ENCODE results near the gene KCNQ4.

KCNQ4 gene

DNA sequence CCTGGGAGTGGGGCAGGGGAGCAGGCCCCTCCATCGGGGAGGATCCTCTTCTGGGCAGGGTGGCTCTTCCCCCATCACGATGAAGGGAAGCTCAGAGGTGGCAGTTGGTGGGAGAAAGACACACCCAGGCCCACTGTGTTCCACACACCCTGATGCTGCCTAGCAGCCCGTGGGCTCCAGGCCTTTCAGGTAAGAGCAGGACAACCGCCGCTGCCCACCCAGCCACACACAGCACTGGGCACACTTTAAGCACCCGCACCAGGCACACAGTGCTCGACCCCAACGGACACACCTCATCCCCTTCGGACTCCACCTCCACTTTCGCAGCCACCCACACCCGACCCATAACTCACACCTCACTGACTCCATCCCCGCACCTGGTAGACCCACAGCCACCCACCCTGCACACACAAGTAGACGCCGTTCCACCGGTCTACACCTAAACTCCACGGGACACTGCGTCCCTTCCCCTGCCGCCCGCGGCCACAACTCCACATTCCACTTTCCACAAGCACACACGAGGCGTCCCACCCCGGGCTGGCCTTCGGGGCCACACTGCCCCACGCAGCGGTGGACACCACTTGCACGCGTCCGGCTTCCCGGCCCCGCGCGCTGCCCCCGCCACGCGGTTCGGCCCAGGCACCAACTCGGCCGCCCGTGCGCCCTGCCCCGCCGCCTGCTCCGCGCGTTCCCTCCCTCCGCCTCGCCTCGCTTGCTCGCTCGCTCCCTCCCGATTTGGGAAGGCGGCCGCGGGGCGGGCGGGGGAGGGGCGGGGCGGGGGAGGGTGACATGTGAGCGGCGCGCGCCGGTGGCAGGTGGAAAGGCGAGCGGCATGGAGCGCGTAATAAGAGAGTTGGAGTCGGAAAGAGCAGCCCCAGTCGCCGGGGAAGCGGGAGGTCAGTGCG, at the start of gene KCNQ4:
TSS of gene KCNQ4 (plus strand) at position 787 of the 905 bp plus-strand sequence. CDS start 307 bp downstream, outside the sequence.
- peak; percentile 36 to 45 for DNase-seq

DNA sequence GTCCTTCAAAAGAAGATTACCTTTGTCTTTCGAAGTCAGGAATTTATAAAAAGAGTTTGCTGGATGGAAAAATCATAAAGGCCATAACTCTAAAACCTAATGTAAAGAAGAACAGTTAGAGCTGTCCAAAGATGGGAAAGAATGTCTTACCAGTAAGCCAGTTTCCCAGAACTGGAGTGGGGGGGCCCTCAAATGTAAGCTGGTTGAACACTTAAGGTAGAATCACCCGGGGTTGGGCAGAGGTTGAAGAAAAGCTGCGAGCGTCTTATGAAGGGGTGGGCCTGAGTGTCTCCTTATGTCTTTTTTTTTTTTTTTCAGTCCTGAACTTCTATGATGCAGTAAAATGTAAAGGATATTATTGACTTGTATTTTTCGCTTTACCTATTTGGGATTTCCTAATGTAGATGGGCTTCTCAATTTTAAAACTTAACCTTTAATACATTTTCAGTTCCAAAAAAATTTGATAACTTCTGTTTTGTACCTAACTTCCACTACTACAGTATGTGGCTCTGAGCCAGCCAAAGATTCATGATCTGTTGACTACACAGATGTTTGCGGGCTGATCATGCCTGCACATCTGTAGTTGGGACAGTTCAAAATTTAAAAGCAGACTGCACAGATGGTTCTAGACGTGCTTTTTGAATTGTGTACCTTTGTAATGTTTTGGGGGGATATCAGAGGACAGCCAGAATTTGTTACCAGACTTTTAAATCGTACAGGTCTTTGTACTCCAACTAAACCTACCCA, 48.5 kb upstream of the KCNQ4 start:
- no peak for DNase-seq

GRCh38 chr1:40736085-40736531, 47.5 kb upstream of the KCNQ4 start:
- no peak for DNase-seq

DNA sequence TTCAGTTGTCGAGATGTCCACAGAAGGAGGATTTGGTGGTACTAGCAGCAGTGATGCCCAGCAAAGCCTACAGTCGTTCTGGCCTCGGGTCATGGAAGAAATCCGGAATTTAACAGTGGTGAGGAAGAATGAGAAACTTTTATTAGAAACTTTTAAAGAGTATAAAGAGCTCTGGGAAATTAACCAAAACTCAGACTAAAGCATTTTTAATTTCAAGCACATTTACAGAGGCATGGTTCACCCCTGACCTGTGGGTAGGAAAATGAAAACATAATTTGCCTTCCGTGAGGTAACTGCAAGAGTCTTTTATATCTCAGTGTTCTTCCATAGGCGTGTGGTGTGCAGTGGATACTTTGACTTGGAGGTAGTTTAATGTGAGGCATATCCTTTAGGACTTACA, 44.8 kb upstream of the KCNQ4 start:
- no peak for DNase-seq

DNA sequence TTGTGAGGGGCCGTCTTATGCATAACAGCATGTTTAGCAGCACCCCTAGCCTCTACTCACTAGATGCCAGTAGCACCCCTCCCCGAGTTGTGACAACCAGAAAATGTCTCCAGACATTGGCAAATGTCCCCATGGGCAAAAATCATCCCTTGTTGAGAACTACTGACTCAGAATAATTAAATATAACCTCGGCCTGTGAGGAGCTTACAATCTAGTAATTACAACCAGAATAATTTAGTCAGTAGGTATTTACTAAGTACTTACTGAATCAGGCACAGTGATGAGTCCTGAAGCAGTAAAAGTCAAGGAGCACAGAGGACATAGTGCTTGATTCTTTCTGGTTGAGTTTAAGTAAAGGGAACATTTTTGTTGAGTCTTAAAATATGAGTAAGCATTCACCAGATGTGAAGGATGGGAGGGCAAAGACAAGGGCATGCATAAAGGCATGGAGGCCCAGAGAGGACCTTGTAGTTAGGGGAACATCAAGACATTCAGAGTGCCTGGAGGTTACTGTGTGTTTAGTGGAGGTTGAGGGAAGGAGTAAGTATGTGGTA, 44.1 kb upstream of the KCNQ4 start:
- DNase-seq = no peak

- DNase-seq = no peak
Observed at GRCh38 chr1:40740039-40740996, 43.3 kb upstream of the KCNQ4 start.

GRCh38 chr1:40740997-40741736, 42.4 kb upstream of the KCNQ4 start:
- no peak for DNase-seq

DNA sequence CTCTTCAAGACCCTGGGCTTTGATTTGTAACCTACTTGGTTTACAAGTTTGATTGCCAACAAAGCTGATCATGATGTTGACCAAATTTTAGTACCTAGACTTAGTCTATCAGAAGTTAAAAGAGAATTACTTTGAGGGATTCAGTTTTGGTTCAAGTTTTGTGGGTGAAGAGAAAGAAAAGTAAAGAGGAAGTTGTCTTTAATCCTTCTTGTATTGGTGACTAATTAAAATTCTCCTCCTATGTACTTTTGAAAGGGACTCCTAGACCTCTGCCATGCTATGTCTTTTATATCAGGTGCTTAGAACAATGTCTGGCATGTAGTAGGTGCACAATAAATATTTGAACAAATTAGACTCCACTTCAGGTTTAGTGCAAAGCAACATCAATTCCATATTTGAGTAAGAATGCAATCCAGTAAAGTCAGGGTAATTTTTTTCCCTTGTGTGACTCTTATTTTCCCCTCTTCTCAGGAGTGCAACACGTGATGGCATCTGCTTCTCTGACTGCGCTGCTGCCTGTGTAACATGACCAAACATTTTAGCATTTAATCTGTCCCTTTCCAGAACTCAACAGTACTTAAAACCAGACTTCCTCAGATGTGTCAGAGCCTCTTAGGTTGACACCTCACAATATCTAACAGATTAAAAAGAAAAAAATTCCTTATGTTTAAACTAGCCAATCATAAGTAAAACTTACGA, 41.1 kb upstream of the KCNQ4 start:
- no peak for DNase-seq

- DNase-seq = no peak
Observed at GRCh38 chr1:40743452-40743851, 40.1 kb upstream of the KCNQ4 start.

DNA sequence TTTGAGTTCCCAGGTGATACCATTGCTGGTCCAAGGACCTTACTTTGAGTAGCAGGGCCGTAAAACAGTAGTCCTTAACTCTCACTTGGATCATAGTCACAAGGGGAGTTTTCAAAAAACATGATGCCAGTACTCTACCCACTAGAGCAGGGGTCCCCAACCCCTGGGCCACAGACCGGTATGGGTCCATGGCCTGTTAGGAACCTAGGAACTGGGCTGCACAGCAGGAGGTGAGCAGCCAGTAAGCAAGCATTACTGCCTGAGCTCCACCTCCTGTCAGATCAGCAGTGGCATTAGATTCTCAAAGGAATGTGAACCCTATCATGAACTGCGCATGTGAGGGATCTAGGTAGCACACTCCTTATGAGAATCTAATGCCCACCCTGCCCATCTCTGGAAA, 39.7 kb upstream of the KCNQ4 start:
- no peak for DNase-seq

DNA sequence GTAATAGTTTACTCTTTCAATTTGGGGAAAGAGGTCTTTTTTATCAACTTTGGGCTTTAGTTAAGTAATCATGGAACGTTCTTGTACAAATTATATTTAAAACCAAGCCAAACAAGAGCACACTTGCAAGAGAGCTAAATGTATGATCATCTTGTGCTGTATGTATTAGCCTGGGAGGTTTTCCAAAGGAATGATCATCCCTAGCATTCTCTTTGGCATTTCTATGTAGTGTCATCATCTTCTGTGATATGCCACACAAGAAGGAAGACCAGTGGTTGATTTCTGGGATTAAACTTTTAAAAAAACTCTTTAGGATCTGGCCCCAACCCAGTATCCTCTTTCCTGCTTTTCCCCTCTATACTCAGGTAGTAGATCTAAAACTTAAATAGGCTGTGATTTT, 38.4 kb upstream of the KCNQ4 start:
- no peak for DNase-seq

DNA sequence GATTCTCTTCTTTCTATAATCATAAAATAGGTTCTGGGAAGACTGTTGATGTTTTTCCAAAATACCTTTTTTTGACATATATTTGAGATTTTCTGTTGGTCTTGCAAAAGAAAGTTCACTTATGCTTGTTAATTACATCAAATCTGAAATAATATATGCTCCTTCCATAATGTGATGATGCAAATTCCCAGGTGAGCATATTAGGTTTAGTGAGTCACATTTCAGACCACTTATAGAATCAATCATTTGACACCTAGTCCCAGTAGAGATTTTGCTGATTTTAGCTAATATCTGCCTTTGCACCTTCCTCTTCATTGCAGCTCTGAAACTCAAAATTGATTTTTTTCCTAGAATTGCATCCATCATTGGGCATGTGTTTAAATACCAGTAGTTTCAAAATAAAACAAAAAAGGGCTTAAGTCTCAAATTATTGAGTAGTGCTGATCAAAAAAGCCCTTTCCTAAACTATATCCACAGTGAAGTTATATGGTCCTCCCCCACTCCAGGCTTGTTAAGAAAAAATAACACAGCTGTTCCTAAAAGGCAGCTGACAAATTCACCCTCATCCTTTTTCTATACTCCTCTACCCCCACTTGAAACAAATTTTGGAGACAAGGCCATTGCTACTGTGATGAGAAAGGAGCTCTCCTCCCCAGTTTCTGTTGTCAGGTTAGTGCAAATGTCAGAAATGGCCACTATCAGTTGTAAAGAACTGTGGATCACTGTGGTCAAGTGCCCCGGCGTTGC, 37.1 kb upstream of the KCNQ4 start:
- DNase-seq = no peak

GRCh38 chr1:40748841-40749718, 34.5 kb upstream of the KCNQ4 start:
- DNase-seq = no peak

GRCh38 chr1:40749817-40750216, 33.8 kb upstream of the KCNQ4 start:
- no peak for DNase-seq

- DNase-seq = no peak
Observed at GRCh38 chr1:40750451-40750908, 33.1 kb upstream of the KCNQ4 start.

GRCh38 chr1:40751802-40752201, 31.8 kb upstream of the KCNQ4 start:
- DNase-seq = no peak

DNA sequence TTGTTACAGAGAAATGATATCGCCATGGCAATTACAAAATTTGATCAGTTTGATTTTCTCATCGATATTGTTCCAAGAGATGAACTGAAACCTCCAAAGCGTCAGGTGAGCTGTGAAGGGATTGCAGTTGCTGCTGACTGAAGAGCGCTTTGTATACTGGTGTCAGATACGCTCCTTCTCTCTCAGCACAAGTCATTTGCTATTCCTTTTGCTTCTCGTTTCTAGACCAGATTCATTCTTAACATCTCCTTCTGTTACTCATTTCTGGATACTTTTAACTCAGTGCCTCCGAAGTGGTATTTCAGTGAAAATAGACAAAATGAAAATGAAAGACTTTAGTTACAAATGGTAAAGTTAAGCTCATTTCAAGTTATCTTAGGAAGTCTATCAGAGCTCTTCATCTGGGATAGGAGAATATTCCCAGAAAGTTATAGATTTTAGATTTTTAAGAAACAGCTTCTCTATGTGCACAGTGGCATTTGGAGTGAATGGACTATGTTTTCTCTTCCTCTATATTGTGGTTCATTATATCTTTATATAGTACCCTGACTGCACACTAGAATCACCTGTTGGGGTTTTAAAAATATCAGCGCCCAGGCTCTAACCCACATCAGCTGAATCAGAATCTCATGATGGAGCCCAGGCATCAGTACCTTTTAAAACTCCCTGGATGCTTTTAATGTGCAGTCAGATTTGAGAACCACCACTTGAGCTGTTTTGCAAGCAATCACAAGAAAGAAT, 30.3 kb upstream of the KCNQ4 start:
- no peak for DNase-seq

- DNase-seq = no peak
Observed at GRCh38 chr1:40754201-40754600, 29.4 kb upstream of the KCNQ4 start.
